GM13977 (cell line): ENCODE measurements around the gene RBCK1.

Experiments used
- DNase-seq: peaks from one replicate; pipeline ENCODE4 v3.0.0; 2012; ENCODE audit warnings: low spot score
- in situ Hi-C: fragments of 300-500 bp; cut with MboI; formaldehyde crosslinking; loops from one replicate; pipeline ENCODE4 v1.12.0; 2022; ENCODE audit warnings: low sequenced_read_pairs, low pct_unique_long_range_greater_than_20kb, mixed read lengths, inconsistent platforms; ENCODE audit not compliant: unreplicated experiment
- TF ChIP-seq, protein P1 (sequence below): IDR thresholded peaks from 2 replicates; pipeline ENCODE4 v1.5.1; 2012; ENCODE audit warnings: mild to moderate bottlenecking, control low read depth; ENCODE audit not compliant: insufficient read depth; ENCODE audit errors: extremely low read depth, missing control alignments

RBCK1 gene

DNA sequence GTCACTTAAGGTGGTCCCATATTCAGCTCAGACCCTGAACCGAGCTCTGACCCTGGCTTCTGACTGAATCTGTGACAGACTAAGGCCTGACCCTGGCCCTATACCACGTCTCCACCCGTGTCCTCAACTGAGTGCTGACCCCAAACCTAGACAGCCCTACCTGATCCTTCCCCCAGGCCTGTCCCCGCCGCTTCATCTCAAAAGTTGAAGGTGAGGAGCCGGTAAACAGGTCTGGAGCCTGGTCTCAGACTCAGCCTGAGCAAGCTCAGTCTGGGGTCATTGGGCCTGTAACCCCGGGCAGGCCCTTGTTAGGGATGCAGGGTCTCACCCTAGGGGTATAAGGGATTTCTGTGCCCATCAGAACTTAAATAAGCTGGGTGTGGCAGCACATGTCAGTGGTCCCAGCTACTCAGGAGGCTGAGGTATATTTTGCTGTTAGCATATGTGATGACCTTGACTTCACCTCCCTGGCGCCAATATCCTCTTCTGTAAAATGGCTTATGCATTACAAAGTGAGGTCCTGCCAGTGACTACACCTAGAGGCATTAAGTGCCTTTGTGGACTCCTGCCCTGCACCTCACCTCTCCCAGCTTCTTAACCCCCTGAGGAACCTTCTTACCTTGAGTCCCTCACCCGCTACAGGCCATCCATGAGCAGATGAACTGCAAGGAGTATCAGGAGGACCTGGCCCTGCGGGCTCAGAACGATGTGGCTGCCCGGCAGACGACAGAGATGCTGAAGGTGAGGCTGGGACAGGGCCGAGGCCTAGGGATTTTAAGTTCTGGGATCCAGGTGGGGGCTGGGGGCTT lies 20.0 kb downstream of the RBCK1 start:
- in situ Hi-C loops: no loop called here
- DNase-seq: no peak
- TF ChIP-seq, protein P1, sequence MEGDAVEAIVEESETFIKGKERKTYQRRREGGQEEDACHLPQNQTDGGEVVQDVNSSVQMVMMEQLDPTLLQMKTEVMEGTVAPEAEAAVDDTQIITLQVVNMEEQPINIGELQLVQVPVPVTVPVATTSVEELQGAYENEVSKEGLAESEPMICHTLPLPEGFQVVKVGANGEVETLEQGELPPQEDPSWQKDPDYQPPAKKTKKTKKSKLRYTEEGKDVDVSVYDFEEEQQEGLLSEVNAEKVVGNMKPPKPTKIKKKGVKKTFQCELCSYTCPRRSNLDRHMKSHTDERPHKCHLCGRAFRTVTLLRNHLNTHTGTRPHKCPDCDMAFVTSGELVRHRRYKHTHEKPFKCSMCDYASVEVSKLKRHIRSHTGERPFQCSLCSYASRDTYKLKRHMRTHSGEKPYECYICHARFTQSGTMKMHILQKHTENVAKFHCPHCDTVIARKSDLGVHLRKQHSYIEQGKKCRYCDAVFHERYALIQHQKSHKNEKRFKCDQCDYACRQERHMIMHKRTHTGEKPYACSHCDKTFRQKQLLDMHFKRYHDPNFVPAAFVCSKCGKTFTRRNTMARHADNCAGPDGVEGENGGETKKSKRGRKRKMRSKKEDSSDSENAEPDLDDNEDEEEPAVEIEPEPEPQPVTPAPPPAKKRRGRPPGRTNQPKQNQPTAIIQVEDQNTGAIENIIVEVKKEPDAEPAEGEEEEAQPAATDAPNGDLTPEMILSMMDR: no peak

GRCh38 chr20:428658-429200 lies 20.6 kb downstream of the RBCK1 start:
- in situ Hi-C loops: no loop called here
- no peak for DNase-seq
- TF ChIP-seq, protein P1: no peak

GRCh38 chr20:430091-430999 lies 22.2 kb downstream of the RBCK1 start:
- in situ Hi-C loops: no loop called here
- TF ChIP-seq, protein P1: no peak
- DNase-seq: no peak

- TF ChIP-seq, protein P1: peak; percentile 43
- DNase-seq: peak; percentile 46
- in situ Hi-C loops: no loop called here
Observed at GRCh38 chr20:431012-431904, 23.2 kb downstream of the RBCK1 start.

GRCh38 chr20:432208-432607 lies 24.1 kb downstream of the RBCK1 start:
- TF ChIP-seq, protein P1: no peak
- in situ Hi-C loops: no loop called here

More at GRCh38 chr20:432208-432607, 24.1 kb downstream of the RBCK1 start:
- DNase-seq: no peak
